ENCODE measurements around the gene MOSPD3. TPM values are rescaled to one million over a fixed set of nuclear protein-coding genes. Genes with fewer than 3 reads are reported as not detected.
A peak's percentile ranks its signal among the peaks of the same experiment; 100 is the strongest.

MOSPD3 gene
- total RNA-seq, 2 donors from 2014 or later = 15.3 to 18.6 TPM

DNA sequence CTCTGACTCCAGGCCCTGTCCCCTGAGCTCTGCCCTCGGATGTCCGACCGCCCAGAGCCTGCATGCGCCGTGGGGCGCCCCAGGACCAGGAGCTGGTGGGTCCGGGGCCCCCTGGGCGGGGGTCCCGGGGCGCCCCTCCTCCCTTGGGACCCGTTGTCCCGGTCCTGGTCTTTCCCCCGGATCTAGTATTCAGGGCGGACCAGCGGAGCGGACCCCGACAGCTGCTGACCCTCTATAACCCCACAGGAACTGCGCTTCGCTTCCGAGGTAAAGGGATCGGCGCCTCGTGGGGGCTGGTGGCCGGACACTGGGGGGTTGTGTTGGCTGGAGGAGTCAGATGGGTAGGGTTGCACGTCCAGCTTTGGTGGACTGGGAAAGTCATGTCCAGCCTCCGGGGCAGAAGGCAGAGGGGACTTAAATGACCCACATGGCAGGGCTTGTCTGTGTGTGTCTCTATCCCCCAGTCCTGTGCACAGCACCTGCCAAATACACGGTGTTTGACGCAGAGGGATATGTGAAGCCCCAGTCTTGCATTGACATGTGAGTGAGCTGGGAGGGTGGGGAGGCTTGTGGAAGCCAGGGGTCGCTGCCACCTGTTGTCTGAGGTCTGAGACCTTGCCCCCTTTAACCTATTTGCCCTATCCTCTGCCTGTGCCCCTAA lies 520 bp downstream of the MOSPD3 start:
- ATAC-seq = peak; percentile 1

DNA sequence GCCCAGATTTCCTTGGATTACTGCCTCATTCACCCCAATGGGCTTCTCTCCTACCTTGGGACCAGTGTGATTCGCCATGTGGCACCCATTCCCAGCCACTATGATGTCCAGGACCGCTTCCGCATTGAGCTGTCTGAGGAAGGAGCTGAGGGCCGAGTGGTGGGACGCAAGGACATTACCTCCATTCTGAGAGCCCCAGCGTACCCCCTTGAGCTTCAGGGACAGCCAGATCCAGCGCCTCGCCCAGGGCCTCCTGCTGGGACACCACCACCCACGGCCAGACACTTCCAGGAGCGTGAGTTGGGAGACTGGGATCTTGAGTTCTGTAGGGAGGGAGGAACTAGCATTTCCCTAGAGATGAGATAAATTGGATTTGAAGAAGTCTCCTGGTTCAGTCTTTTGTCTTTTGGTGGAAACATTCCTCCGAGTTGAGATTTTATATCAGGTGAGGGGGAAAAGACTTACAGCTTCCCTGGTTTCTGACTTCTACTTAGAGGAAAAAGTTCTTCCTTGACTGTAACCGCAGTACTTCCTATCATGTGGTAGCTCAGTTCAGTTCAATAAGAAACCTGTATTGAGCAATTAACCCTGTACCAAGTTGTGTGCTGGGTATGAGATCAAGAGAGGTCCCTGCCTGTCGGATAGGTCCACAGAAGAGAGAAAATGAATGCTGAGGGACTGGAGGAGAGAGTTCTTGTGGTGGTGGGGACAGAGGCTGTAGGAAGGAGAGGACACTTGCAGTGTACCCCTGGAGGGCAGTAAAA lies 1.3 kb downstream of the MOSPD3 start:
- DNase-seq = no peak
- intact Hi-C loops (cut with DNase I, micrococcal nuclease) = no loop called here
- ATAC-seq = no peak

More for the DNA sequence above, 520 bp downstream of the MOSPD3 start:
- peak in 1 of 2 donors; percentile 31 for DNase-seq
- intact Hi-C loops (cut with DNase I, micrococcal nuclease) = no loop called here

DNA sequence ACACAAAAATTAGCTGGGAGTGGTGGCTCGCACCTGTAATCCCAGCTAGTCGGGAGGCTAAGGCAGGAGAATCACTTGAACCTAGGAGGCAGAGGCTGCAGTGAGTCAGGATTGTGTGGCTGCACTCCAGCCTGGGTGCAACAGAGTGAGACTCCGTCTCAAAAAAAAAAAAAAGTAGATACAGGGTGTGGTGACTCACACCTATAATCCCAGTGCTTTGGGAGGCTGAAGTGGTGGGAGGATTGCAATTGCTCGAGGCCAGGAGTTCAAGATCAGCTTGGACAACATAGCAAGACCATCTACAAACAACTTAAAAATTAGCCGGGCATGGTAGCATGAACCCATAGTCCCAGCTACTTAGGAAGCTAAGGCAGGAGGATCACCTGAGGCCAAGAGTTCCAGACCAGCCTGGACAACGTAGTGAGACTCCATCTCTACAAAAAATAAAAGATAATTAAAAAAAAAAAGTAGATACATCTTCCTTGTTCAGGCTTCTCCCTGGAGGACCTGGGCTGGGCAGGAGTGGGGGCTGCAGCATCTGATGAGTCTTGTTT lies 2.0 kb downstream of the MOSPD3 start:
- intact Hi-C loops (cut with DNase I, micrococcal nuclease) = no loop called here

DNA sequence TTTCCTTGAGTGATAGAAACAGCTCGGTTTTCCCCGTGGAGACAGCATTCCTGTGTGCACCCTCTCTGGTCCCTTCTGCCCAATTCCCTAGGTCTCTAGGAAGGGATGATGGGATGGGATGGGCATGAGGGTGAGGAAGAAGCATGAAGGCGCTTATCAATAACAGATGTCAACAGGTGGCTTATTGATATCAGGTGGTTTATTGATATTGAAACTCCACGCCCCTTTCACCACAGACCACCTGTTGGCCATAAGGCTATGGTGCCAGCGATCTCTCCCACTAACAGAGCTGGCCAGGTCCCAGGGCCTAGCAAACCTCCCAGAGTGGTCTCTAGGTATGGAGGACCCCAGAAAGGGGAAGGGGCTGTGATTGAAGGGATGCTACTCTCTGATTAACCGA lies 7.9 kb downstream of the MOSPD3 start:
- intact Hi-C loops (cut with DNase I, micrococcal nuclease) = no loop called here
- ATAC-seq (no peak), DNase-seq (no peak)

More for the DNA sequence above, 2.0 kb downstream of the MOSPD3 start:
- no peak for ATAC-seq
- no peak for DNase-seq

DNA sequence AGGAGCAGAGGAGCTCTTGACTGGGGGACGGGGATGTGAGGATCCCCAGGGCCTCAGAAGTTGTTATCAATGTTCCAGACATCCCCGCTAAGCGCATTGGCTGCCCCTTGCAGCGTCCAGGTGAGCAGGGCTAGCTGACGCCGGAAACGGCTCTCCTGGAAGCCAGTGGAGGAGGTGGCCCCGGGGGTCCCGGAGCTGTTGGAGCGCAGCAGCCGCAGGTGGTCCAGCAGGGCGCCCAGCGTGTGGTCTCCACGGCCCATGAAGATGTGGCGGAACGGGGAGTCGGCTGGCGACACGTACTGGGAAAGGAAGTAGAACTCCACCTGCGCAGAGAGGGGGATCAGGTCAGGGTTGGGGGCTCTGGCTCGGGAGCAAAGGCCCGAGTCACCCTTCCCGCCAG lies 8.5 kb downstream of the MOSPD3 start:
- ATAC-seq (no peak), DNase-seq (no peak)
- intact Hi-C loops (cut with DNase I, micrococcal nuclease) = no loop called here

DNA sequence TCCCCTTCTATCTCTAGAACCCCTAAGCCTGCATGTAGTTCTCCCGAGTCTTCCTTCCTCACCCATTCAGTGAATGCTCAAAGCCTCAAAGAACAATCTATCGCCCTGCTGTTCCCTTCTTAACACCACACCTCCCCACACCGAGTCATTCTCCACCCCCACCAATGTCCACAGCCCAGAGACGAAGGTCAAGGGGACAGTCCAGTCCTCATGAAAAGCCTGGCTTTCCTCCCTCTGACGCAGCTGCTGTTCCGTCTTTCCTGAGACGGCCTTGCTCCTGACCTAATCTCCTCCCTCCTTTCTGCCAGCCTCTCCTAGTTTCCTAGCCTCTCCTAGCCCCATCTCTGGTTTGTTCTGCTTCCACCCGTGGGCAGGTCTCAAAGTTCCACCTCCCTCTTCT lies 9.2 kb downstream of the MOSPD3 start:
- intact Hi-C loops (cut with DNase I, micrococcal nuclease) = no loop called here
- DNase-seq (no peak), ATAC-seq (no peak)

DNA sequence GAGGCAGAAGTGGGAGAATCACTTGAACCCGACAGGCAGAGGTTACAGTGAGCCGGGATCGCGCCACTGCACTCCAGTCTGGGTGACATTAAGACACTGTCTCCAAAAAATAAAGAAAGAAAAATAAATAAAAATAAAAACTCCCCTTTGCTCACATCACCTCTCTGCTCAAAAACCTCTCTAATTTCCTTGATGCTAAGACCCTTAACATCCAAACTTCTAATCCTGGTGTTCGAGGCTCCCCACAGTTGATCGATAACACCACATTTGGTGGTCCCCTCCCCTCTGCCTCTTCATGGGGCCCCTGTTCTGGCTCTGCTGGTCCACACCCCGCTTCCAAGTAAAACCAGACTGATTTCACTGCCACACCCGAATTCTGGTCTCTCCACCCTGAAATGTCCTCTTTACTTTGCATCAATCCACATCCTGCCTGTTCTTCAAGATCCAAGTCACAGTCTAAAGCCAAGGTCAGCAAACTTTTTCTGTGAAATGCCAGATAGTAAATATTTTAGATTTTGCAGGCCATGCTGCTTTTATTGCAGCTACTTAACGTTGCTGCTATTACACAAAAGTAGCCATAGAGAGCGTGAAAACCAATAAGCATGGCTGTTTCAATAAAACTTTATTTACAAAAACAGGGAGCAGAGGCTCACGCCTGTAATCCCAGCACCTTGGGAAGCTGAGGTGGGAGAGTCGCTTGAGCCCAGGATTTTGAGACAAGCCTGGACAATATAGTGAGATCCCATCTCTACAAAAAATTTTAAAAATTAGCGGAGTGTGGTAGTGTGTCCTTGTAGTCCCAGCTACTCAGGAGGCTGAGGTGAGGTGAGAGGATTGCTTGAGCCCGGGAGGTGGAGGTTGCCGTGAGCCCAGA lies 11.8 kb downstream of the MOSPD3 start:
- intact Hi-C loops (cut with DNase I, micrococcal nuclease) = no loop called here
- DNase-seq (no peak), ATAC-seq (no peak)

DNA sequence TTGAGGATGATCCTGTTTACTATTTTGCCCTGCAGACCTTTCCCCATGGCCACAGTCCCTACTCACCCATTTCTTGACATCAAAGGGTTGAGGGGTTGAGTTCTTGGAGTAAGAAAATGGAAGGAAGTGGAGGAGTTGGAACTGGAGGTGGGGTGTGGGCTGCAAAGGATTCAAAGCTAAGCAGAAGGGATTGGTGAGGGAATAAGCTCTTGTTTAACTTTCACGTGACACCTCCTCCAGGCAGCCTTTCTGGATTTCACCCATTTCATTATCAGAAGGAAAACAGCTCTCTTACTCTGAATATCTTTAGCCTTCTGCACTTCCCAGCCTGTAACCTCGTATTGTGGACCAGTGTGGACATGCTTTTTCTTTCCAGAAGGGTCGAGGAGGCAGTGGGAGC lies 13.7 kb downstream of the MOSPD3 start:
- no peak for ATAC-seq
- intact Hi-C loops (cut with DNase I, micrococcal nuclease) = no loop called here
- DNase-seq = no peak

DNA sequence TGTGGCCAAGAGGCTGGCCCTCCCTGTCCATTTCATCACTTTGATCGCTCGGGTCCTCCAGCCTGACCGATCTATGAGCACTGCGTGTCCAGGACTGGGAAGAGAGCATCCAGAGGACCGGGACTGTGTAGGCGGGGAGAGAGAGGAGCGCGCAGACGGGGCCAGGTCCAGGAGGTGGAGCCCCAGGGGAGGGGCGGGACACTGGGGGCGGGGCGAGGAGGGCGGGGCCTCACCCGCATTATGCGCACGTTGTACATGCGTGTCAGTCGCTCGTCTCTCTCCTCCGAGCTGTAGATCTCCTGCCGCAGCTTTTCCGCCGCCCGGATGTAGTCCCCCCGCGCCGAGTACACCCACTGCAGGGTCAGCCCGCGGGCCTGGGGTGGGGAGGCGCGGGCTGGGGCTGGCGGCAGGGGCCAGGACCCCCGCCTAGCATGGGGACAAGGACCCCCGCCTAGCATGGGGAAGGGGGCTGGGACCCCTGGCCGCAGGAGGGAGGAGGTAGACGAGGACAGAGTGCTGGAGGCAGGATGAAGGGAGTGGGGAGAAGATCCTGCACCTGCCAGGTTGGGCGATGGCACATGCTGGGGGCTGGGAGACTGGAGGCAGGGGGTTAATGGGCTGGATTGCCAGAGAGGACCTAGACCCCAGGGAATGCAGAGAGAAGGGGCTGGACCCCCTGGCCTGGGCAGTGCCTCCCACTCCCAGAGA lies 14.3 kb downstream of the MOSPD3 start:
- DNase-seq (peak; percentile 84 to 87), ATAC-seq (peak; percentile 100)
- intact Hi-C loops (cut with DNase I, micrococcal nuclease) = no loop called here

DNA sequence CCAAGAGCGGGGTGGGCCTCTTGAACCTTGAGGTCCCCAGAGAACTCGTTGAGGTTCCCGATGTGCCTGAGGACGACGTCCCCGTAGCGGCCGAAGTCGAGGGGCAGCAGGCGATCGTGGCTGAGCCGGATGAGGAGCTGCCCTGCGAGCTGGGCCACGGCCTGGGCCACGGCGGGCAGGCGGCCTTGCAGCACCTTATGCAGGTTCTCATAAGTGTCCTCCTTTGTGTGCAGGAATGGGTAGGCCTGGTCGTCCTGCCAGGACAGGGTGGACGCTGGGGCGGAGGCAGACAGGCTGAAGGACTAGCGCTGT lies 14.9 kb downstream of the MOSPD3 start:
- ATAC-seq (no peak), DNase-seq (no peak)
- intact Hi-C loops (cut with DNase I, micrococcal nuclease) = no loop called here

DNA sequence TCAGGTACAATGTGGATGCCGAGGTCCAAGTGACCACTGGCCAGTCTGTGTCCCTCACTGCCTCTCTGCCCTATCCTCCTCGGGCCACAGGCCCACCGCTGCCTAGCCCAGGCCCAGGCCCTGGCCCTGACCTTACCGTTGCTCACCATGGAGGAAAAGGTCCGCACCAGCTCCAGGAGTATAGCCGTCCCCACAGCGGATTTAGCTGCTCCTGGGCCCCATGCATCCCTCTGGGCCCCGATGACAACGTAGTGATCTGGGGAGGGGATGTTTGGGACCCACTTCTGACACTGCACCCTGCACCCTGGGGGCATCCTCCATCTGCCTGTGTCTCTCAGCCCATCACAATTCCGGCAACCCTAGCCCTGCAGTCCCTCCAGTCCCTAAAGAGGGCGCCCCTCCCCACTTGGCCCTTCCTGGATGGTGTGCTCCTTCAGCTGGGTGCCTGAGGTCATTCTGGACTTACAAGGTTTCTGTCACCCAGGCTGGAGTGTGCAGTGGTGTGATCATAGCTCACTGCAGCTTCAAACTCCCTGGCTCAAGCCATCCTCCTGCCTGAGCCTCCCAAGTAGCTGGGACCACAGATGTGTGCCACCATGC lies 16.9 kb downstream of the MOSPD3 start:
- intact Hi-C loops (cut with DNase I, micrococcal nuclease) = no loop called here
- DNase-seq = no peak
- no peak for ATAC-seq

DNA sequence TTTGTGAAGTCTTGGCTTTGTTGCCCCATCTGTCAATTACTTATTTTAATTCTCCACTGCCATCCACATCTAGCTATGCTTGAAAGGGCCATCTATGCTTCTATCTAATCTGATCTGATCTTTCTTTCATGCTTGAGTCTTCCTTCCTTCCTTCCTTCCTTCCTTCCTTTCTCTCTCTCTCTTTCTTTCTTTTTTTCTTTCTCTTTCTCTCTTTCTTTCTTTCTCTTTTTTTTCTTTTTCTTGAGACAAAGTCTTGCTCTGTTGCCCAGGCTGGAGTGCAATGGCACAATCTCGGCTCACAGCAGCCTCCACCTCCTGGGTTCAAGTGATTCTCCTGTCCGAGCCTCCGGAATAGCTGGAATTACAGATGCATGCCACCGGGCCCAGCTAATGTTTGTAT lies 17.7 kb downstream of the MOSPD3 start:
- no peak for DNase-seq
- ATAC-seq = no peak
- intact Hi-C loops (cut with DNase I, micrococcal nuclease) = no loop called here

DNA sequence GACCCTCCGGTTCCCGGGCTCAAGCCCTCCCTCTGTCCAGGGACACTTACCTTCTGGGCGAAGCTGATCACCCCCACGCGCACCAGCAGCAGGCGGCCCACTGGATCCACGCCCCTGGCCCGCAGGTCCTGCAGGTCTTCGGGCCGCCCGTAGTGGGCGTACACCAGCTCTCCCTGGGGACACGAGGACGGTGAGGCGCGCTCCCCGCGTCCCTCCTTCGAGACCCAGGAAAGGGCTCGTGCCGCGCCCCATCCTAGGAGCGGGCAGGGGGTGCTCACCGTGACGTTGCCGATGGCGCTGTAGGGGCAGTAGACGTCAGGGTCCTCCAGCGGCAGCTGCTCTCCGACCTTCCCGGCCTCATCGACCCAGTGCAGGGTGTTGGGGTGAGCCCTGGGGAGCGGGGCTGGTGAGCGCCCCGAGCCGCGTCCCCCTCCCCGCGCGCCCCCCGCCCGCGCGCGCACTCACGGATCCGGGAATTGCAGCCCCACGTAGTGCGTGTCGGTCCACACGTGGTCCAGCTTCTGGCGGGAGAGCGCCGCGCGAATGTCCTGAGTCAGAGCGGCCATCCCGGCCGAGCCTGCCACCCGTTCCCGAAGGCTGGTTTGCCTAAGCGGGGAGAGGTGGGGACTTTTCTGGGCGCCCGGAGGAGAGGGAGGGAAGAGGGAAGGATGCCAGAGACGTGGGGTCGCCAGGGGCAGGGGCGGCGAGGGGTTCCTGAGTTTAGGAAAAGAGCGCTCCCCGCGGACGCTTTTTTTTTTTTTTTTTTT lies 20.8 kb downstream of the MOSPD3 start:
- ATAC-seq = peak; percentile 86
- intact Hi-C loops (cut with DNase I, micrococcal nuclease) = no loop called here
- peak; percentile 61 to 68 for DNase-seq

DNA sequence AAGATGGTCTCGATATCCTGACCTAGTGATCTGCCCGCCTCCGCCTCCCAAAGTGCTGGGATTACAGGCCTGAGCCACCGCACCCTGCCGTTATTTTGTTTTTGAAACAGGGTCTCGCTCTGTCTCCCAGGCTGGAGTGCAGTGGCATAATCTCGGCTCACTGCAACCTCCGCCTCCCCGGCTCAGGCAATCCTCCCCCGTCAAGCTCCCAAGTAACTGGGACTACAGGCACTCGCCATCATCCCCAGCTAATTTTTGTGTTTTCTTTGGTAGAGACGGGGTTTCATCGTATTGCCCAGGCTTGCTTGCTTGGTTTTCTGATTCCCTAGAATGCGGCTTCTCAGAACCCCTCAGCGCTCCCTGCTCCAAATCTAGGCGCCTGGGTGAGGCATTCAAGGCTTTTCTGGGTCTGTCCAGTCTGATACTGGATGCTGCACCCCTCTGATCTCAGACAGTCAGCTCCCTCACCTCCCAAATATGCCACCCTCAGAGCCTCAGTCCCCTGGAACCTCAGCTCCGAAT lies 27.7 kb downstream of the MOSPD3 start:
- intact Hi-C loops (cut with DNase I, micrococcal nuclease) = no loop called here
- ATAC-seq (no peak), DNase-seq (no peak)

DNA sequence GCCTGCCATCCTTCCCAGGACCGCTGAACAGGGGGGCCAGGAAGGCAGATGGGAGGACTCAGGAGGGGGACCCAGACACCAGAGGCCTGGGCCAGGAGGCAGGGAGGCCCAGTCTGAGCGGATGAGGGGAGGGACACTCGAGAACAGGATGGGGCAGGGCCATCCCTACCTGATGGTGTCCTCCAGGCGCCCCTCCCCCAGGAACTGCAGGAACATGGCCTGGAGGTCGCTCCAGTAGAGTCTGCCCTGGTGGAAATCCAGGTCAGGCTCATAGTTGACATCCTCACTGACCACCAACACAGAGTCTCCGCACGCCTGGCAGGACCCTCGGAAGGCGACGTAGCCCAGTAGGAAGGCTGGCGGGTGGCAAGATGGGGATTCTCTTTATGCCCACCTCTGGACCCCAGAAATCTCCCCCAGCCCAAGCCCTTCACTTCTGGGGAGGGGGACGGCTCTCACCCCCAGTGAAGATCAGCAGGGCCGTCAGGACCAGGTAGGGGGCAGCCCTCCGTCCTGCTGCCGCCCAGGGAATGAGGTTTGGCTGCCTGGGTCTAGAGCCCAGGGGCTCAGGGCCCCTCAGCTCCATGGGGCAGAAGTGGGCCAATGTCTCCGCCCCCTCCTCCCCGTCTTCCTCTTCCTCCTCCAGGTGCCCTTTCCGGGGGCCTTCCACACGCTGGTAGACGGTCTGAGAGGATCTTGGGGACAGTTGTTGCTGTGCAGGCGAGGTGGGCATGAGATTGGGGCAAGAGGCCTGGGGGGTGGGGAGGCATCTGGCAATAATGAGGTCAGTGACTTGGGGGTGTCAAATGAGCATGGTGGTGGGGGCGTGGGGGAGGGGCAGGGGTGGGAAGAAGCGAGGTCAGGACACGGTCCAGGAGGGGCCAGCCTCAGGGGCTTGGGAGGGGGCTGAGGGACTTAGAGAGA lies 28.4 kb downstream of the MOSPD3 start:
- no peak for ATAC-seq
- DNase-seq = no peak
- intact Hi-C loops (cut with DNase I, micrococcal nuclease) = no loop called here

DNA sequence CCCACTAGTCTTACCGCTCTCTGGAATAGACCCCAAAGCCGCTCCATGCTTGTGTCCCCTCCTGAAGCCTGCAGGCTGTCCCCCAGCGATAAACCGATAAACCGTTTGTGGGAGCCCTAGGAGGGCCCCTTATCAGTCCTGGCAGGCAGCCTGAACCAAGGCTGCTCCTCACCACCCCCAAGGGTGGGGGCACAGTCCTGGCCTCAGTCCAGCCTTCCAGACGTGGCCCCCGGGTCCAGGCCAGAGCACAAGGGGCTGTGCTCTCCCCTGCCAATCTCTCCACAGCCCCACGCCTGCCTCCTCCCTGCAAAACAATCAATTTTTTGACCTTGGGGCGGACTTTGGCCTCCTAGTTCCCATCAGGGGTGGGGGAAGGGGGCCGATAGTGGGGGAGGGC lies 29.1 kb downstream of the MOSPD3 start, which contains the start of gene TFR2:
Gene TFR2 (minus strand): TSS at position 90 of the 397 bp plus-strand sequence. CDS start 43 bp downstream, at position 47.
- ATAC-seq (no peak), DNase-seq (no peak)
- intact Hi-C loops (cut with DNase I, micrococcal nuclease) = no loop called here
